Esophagus muscularis mucosa (tissue), 4 donors: ENCODE results near the gene TRPV2. TPM values are rescaled to one million over a fixed set of nuclear protein-coding genes. Genes with fewer than 3 reads are reported as not detected.

Source experiments
- DNase-seq: peaks from one replicate; pipeline ENCODE4 v3.0.0-alpha.2; 2017; ENCODE audit errors: extremely low spot score
- H3K27ac ChIP-seq, 4 donors: fragments of 200-600 bp; sonication (generic); replicated peaks in 1 of 4; 1 replicate in 3 of 4; 2 replicates in 1 of 4; pipeline ENCODE4 v1.5.1; 2016 to 2019; ENCODE audit warnings: mild to moderate bottlenecking in 1 of 4
- H3K27me3 ChIP-seq, 4 donors: fragments of 200-600 bp; sonication (generic); one replicate each; pipeline versions ENCODE4 v1.5.1 to v1.6.0; 2016 to 2019
- H3K36me3 ChIP-seq, 4 donors: fragments of 200-600 bp; sonication (generic); one replicate each; pipeline ENCODE4 v1.5.1; 2016 to 2019
- H3K4me1 ChIP-seq, 4 donors: fragments of 200-600 bp; sonication (generic); one replicate each; pipeline ENCODE4 v1.5.1; 2016 to 2019
- H3K4me3 ChIP-seq, 4 donors: fragments of 200-600 bp; sonication (generic); 1 replicate in 2 of 4; 2 replicates in 2 of 4; pipeline ENCODE4 v1.5.1; 2016 to 2019; ENCODE audit warnings: mild to moderate bottlenecking in 4 of 4, moderate library complexity in 1 of 4
- H3K9me3 ChIP-seq, 4 donors: fragments of 200-600 bp; sonication (generic); 1 replicate in 3 of 4; 2 replicates in 1 of 4; pipeline ENCODE4 v1.5.1; 2016 to 2019
- EP300 ChIP-seq: sonication (generic); formaldehyde crosslinking; IDR thresholded peaks from one replicate; pipeline ENCODE4 v1.6.1; 2017; ENCODE audit warnings: antibody characterized with exemption
- POLR2A ChIP-seq: fragments of 450-650 bp; IDR thresholded peaks from one replicate; pipeline ENCODE4 v1.6.1; 2017; ENCODE audit warnings: antibody characterized with exemption, moderate library complexity, mild to moderate bottlenecking, low read depth
- POLR2AphosphoS5 ChIP-seq, 2 donors: sonication (generic); formaldehyde crosslinking; IDR thresholded peaks; one replicate each; pipeline ENCODE4 v1.6.1; 2017; ENCODE audit warnings: antibody characterized with exemption in 2 of 2
- WGBS: methylation state at CpG from one replicate; pipeline ENCODE4 v1.1.5; 2018; 5-methylcytosine and 5-hydroxymethylcytosine counted together
- intact Hi-C: fragments of 100-400 bp; cut with DNase I; formaldehyde crosslinking; loops from one replicate; pipeline ENCODE4 v1.15.1; 2023
- total RNA-seq, 4 donors: library from RNA; depleted of rRNA; stranded (reverse); fragments of >200 nt; gene quantifications; one replicate each; pipeline versions ENCODE4 v1.1.0 to v1.2.1, GENCODE V29; 2016
- TF ChIP-seq, protein P1 (sequence below), 3 experiments: fragments of 200-600 bp in 2 of 3; fragments of 450-650 bp in 1 of 3; sonication (generic) in 2 of 3; IDR thresholded peaks; one replicate each; pipeline ENCODE4 v1.5.1; 2017 to 2019; ENCODE audit warnings: antibody characterized with exemption in 3 of 3, mild to moderate bottlenecking in 2 of 3, moderate library complexity in 1 of 3

Gene TRPV2
- total RNA-seq, 4 donors from 2014 or later: 11.3 to 19.1 (median 17.7) TPM

- no peaks in the 10 kb centered on the region for H3K9me3 ChIP-seq
- no peak for DNase-seq
- H3K4me1 ChIP-seq: peaks cover 11 to 34% (median 28%) of the 10 kb centered on the region in 4 donors
- TF ChIP-seq, protein P1, sequence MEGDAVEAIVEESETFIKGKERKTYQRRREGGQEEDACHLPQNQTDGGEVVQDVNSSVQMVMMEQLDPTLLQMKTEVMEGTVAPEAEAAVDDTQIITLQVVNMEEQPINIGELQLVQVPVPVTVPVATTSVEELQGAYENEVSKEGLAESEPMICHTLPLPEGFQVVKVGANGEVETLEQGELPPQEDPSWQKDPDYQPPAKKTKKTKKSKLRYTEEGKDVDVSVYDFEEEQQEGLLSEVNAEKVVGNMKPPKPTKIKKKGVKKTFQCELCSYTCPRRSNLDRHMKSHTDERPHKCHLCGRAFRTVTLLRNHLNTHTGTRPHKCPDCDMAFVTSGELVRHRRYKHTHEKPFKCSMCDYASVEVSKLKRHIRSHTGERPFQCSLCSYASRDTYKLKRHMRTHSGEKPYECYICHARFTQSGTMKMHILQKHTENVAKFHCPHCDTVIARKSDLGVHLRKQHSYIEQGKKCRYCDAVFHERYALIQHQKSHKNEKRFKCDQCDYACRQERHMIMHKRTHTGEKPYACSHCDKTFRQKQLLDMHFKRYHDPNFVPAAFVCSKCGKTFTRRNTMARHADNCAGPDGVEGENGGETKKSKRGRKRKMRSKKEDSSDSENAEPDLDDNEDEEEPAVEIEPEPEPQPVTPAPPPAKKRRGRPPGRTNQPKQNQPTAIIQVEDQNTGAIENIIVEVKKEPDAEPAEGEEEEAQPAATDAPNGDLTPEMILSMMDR (IDR thresholded peaks at IDR 0.05): no peak
- TF ChIP-seq POLR2AphosphoS5 (IDR thresholded peaks at IDR 0.05) (no peak), POLR2A (no peak), EP300 (no peak)
- H3K27me3 ChIP-seq: no peaks in the 10 kb centered on the region
- intact Hi-C loops: no loop called here
- H3K4me3 ChIP-seq: no peak overlapping the region
- H3K36me3 ChIP-seq: no peaks in the 10 kb centered on the region
- H3K27ac ChIP-seq: no peak overlapping the region
- WGBS: 86% methylated on average over 14 of the region's 20 CpGs
These were observed 58.0 kb downstream of the TRPV2 start for GRCh38 chr17:16473044-16474011.

- no peaks in the 10 kb centered on the region for H3K27me3 ChIP-seq
- peaks cover 11 to 40% (median 28%) of the 10 kb centered on the region in 4 donors for H3K4me1 ChIP-seq
- WGBS: 88% methylated on average over 13 of the region's 13 CpGs
- TF ChIP-seq, protein P1 (IDR thresholded peaks at IDR 0.05): no peak
- no peak for TF ChIP-seq POLR2A
- no peak for TF ChIP-seq POLR2AphosphoS5 (IDR thresholded peaks at IDR 0.05)
- no peak for TF ChIP-seq EP300
- intact Hi-C loops: no loop called here
- no peaks in the 10 kb centered on the region for H3K9me3 ChIP-seq
- no peak for DNase-seq
- H3K27ac ChIP-seq: no peak overlapping the region
- no peaks in the 10 kb centered on the region for H3K36me3 ChIP-seq
- no peak overlapping the region for H3K4me3 ChIP-seq
These were observed 58.8 kb downstream of the TRPV2 start for GRCh38 chr17:16474012-16474725.

DNA sequence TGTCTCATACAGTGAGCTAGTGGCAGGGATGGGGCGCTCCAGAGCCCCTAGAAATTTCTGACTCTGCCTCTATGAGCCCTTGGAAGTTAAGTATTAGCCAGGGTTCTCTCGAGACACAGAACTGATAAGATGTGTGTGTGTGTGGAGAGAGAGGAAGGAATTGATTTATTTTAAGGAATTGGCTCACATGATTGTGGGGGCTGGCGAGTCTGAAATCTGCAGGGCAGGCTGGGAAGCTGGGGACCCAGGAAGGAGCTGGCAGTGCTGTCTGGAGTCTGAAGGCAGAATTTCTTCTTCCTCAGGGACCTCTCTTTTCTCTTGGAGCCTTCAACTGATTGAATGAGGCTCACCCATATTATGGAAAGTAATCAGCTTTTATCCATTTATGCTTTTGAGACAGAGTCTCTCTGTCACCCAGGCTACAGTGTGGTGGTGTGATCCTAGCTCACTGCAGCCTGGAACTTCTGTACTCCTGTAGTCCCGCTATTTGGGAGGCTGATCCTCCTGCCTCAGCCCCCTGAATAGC is 59.9 kb downstream of the TRPV2 start:
- intact Hi-C loops: no loop called here
- H3K4me1 ChIP-seq: peaks cover 5 to 32% (median 20%) of the 10 kb centered on the region in 4 donors
- no peaks in the 10 kb centered on the region for H3K36me3 ChIP-seq
- H3K27me3 ChIP-seq: no peaks in the 10 kb centered on the region
- H3K4me3 ChIP-seq: no peak overlapping the region
- TF ChIP-seq POLR2AphosphoS5 (IDR thresholded peaks at IDR 0.05) (no peak), EP300 (no peak), POLR2A (no peak)
- TF ChIP-seq, protein P1 (IDR thresholded peaks at IDR 0.05): no peak
- 90% methylated on average over 4 of the region's 4 CpGs for WGBS
- DNase-seq: no peak
- H3K9me3 ChIP-seq: no peaks in the 10 kb centered on the region
- H3K27ac ChIP-seq: no peak overlapping the region

DNA sequence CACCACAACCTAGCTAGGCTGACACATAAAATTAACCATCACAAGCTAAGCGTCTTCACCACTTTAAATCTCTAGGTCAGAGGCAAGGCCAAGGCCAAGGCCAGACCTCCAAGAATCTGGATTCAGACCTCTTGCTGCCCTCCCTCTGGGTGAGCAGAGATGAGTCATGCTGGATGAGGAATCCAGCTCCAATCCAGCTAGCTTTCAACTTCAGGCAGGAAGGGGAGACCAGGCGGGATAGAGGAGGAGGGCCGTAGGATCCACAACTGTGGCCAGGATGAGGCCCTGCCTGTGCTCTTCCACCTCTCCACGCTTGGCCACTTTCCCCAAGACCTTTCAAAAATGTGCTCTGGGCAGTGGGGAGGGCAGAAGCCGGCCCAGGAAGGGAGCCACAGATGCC is 61.9 kb downstream of the TRPV2 start:
- no peaks in the 10 kb centered on the region for H3K9me3 ChIP-seq
- no peaks in the 10 kb centered on the region for H3K36me3 ChIP-seq
- intact Hi-C loops: no loop called here
- DNase-seq: no peak
- peak; percentile 8 to 44 for TF ChIP-seq POLR2AphosphoS5 (IDR thresholded peaks at IDR 0.05)
- no peak for TF ChIP-seq EP300
- no peak for TF ChIP-seq POLR2A
- TF ChIP-seq, protein P1 (IDR thresholded peaks at IDR 0.05): no peak
- peaks cover 0 to 26% (median 14%) of the 10 kb centered on the region in 4 donors for H3K4me1 ChIP-seq
- 44% methylated on average over 4 of the region's 5 CpGs for WGBS
- H3K27ac ChIP-seq: peak overlapping the region; percentile 52 to 75 (median 64)
- H3K27me3 ChIP-seq: no peaks in the 10 kb centered on the region
- no peak overlapping the region for H3K4me3 ChIP-seq
